SK-N-SH treated with all-trans-retinoic acid at 6 μM for 48 hours (cell line): ENCODE results near the gene KXD1.
"Not testable (repeated sequence)": the region's sequence is repeated elsewhere in the genome, so short reads cannot be mapped to it uniquely, and the experiment has no call there.

Source experiments
- ATAC-seq: fragments of 200-7000 bp; cut with Tn5 transposase; 3 replicates; pipeline ENCODE4 v1.9.1; 2020; ENCODE audit warnings: mild to moderate bottlenecking, moderate library complexity
- BACH2 ChIP-seq: fragments of 250-450 bp; sonication (Bioruptor Pico); IDR thresholded peaks from 2 replicates; pipeline ENCODE4 v1.9.0; 2021; ENCODE audit warnings: mild to moderate bottlenecking, borderline replicate concordance
- CREB5 ChIP-seq: fragments of 250-450 bp; sonication (Bioruptor Pico); IDR thresholded peaks from 2 replicates; pipeline ENCODE4 v1.5.1; 2020; ENCODE audit warnings: low read depth, mild to moderate bottlenecking, moderate library complexity
- CSDC2 ChIP-seq: fragments of 250-450 bp; sonication (Bioruptor Pico); IDR thresholded peaks from 2 replicates; pipeline ENCODE4 v1.5.0; 2020; ENCODE audit warnings: mild to moderate bottlenecking, moderate library complexity
- GLIS3 ChIP-seq: fragments of 250-450 bp; sonication (Bioruptor Pico); IDR thresholded peaks from 2 replicates; pipeline ENCODE4 v1.5.0; 2020; ENCODE audit warnings: mild to moderate bottlenecking, moderate library complexity
- ISL1 ChIP-seq: fragments of 250-450 bp; sonication (Bioruptor Pico); IDR thresholded peaks from 2 replicates; pipeline ENCODE4 v2.1.2; 2022; ENCODE audit warnings: mild to moderate bottlenecking, moderate library complexity
- OSR1 ChIP-seq: fragments of 250-450 bp; sonication (Bioruptor Pico); IDR thresholded peaks from 2 replicates; pipeline ENCODE4 v1.8.0; 2022; ENCODE audit warnings: moderate library complexity, mild to moderate bottlenecking, inconsistent platforms
- PATZ1 ChIP-seq: fragments of 250-450 bp; sonication (Bioruptor Pico); IDR thresholded peaks from 2 replicates; pipeline ENCODE4 v1.8.0; 2020; ENCODE audit warnings: mild to moderate bottlenecking, moderate library complexity, borderline replicate concordance
- POU6F1 ChIP-seq: fragments of 250-450 bp; sonication (Bioruptor Pico); IDR thresholded peaks from 2 replicates; pipeline ENCODE4 v1.8.0; 2021; ENCODE audit warnings: low read depth, mild to moderate bottlenecking, moderate library complexity, borderline replicate concordance
- PPARA ChIP-seq: fragments of 250-450 bp; sonication (Bioruptor Pico); IDR thresholded peaks from 2 replicates; pipeline ENCODE4 v1.5.0; 2020; ENCODE audit warnings: mild to moderate bottlenecking, borderline replicate concordance
- RARB ChIP-seq: fragments of 250-450 bp; sonication (Bioruptor Pico); IDR thresholded peaks from 2 replicates; pipeline ENCODE4 v1.8.0; 2021; ENCODE audit warnings: mild to moderate bottlenecking, moderate library complexity
- SNAI2 ChIP-seq: fragments of 250-450 bp; sonication (Bioruptor Pico); IDR thresholded peaks from 2 replicates; pipeline ENCODE4 v1.5.0; 2020; ENCODE audit warnings: mild to moderate bottlenecking, moderate library complexity
- TCF4 ChIP-seq: fragments of 250-450 bp; sonication (Bioruptor Pico); IDR thresholded peaks from 2 replicates; pipeline ENCODE4 v1.8.0; 2021; ENCODE audit warnings: mild to moderate bottlenecking, moderate library complexity, borderline replicate concordance
- TOX ChIP-seq: fragments of 250-450 bp; sonication (Bioruptor Pico); IDR thresholded peaks from 2 replicates; pipeline ENCODE4 v1.8.0; 2021; ENCODE audit warnings: mild to moderate bottlenecking, moderate library complexity, borderline replicate concordance
- ZC3H10 ChIP-seq: fragments of 250-450 bp; sonication (Bioruptor Pico); IDR thresholded peaks from 2 replicates; pipeline ENCODE4 v1.5.1; 2021; ENCODE audit warnings: mild to moderate bottlenecking, moderate library complexity
- ZFP3 ChIP-seq: fragments of 250-450 bp; sonication (Bioruptor Pico); IDR thresholded peaks from 2 replicates; pipeline ENCODE4 v1.5.0; 2020; ENCODE audit warnings: mild to moderate bottlenecking, moderate library complexity
- ZFP30 ChIP-seq: fragments of 450-650 bp; formaldehyde crosslinking; IDR thresholded peaks from 2 replicates; pipeline ENCODE4 v1.5.0; 2022; ENCODE audit warnings: mild to moderate bottlenecking, moderate library complexity
- ZNF565 ChIP-seq: fragments of 450-650 bp; formaldehyde crosslinking; conservative IDR thresholded peaks from 2 replicates; pipeline ENCODE4 v1.5.0; 2020; ENCODE audit warnings: low read depth, mild to moderate bottlenecking, moderate library complexity
- ZNF70 ChIP-seq: fragments of 450-650 bp; formaldehyde crosslinking; IDR thresholded peaks from 2 replicates; pipeline ENCODE4 v1.5.0; 2020; ENCODE audit warnings: mild to moderate bottlenecking, moderate library complexity
- ZNF8 ChIP-seq: fragments of 450-650 bp; formaldehyde crosslinking; IDR thresholded peaks from 2 replicates; pipeline ENCODE4 v1.5.0; 2020; ENCODE audit warnings: mild to moderate bottlenecking, moderate library complexity
- TF ChIP-seq, protein P1 (sequence below): fragments of 250-450 bp; sonication (Bioruptor Pico); IDR thresholded peaks from 2 replicates; pipeline ENCODE4 v1.5.0; 2020; ENCODE audit warnings: mild to moderate bottlenecking, moderate library complexity

Gene KXD1

GRCh38 chr19:18599485-18599884, 41.8 kb downstream of the KXD1 start:
- ATAC-seq, result no peak
- TF ChIP-seq ZFP30 (CRISPR knock-in tag) (no peak), PPARA (CRISPR knock-in tag) (no peak), GLIS3 (CRISPR knock-in tag) (no peak), ZNF565 (CRISPR knock-in tag) (no peak), ISL1 (CRISPR knock-in tag) (no peak), TOX (CRISPR knock-in tag) (no peak), ZNF8 (CRISPR knock-in tag) (no peak), TCF4 (no peak), ZFP3 (CRISPR knock-in tag) (no peak), ZC3H10 (CRISPR knock-in tag) (no peak)
- TF ChIP-seq, protein P1, sequence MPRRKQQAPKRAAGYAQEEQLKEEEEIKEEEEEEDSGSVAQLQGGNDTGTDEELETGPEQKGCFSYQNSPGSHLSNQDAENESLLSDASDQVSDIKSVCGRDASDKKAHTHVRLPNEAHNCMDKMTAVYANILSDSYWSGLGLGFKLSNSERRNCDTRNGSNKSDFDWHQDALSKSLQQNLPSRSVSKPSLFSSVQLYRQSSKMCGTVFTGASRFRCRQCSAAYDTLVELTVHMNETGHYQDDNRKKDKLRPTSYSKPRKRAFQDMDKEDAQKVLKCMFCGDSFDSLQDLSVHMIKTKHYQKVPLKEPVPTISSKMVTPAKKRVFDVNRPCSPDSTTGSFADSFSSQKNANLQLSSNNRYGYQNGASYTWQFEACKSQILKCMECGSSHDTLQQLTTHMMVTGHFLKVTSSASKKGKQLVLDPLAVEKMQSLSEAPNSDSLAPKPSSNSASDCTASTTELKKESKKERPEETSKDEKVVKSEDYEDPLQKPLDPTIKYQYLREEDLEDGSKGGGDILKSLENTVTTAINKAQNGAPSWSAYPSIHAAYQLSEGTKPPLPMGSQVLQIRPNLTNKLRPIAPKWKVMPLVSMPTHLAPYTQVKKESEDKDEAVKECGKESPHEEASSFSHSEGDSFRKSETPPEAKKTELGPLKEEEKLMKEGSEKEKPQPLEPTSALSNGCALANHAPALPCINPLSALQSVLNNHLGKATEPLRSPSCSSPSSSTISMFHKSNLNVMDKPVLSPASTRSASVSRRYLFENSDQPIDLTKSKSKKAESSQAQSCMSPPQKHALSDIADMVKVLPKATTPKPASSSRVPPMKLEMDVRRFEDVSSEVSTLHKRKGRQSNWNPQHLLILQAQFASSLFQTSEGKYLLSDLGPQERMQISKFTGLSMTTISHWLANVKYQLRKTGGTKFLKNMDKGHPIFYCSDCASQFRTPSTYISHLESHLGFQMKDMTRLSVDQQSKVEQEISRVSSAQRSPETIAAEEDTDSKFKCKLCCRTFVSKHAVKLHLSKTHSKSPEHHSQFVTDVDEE, result no peak

DNA sequence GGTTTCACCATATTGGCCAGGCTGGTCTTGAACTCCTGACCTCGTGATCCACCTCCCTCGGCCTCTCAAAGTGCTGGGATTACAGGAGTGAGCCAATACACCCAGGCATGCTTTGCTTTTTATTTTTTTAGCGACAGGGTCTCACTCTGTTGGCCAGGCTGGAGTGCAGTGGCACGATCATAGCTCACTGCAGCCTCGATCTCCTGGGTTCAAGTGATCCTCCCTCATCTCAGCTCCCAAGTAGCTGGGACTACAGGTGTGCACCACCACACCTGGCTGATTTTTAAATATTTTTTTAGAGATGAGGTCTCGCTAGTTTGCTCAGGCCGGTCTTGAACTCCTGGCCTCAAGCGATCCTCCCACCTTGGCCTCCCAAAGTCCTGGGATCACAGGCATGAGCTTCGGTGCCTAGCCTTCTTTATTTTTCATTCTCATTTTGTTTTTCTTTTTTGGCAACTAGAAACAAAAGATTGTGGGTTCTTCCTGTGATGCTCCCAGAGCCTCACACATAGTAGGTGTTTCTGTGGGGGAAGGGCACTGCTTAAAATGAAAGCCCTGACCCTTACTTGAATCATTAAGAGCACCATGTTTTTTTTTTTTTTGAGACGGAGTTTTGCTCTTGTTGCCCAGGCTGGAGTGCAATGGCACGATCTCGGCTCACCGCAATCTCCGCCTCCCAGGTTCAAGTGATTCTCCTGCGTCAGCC, 43.2 kb downstream of the KXD1 start:
- ATAC-seq, result not testable (repeated sequence)

- TF ChIP-seq ZNF565 (CRISPR knock-in tag) (no peak), CSDC2 (no peak), RARB (CRISPR knock-in tag) (no peak), PPARA (CRISPR knock-in tag) (no peak), TCF4 (no peak)
- ATAC-seq, result no peak
Measured at GRCh38 chr19:18601875-18602274, 44.2 kb downstream of the KXD1 start.

- ATAC-seq, result peak; percentile 77
- TF ChIP-seq RARB (CRISPR knock-in tag), result no peak
- TF ChIP-seq ZNF70 (CRISPR knock-in tag), result no peak
- TF ChIP-seq TCF4, result no peak
- TF ChIP-seq OSR1 (CRISPR knock-in tag), result no peak
- TF ChIP-seq, protein P1, result no peak
- no peak for TF ChIP-seq POU6F1
- TF ChIP-seq PPARA (CRISPR knock-in tag), result no peak
- no peak for TF ChIP-seq BACH2 (CRISPR knock-in tag)
- TF ChIP-seq SNAI2 (CRISPR knock-in tag), result no peak
- TF ChIP-seq CREB5, result no peak
- no peak for TF ChIP-seq ZFP30 (CRISPR knock-in tag)
- no peak for TF ChIP-seq CSDC2
- TF ChIP-seq PATZ1, result no peak
- TF ChIP-seq ZC3H10 (CRISPR knock-in tag), result no peak
- no peak for TF ChIP-seq ZNF565 (CRISPR knock-in tag)
- TF ChIP-seq ISL1 (CRISPR knock-in tag), result no peak
Measured at GRCh38 chr19:18603255-18603957, 45.7 kb downstream of the KXD1 start.
